ENCODE measurements around the gene PLD5.
A peak's percentile ranks its signal among the peaks of the same experiment; 100 is the strongest.
"Not testable (repeated sequence)": the region's sequence is repeated elsewhere in the genome, so short reads cannot be mapped to it uniquely, and the experiment has no call there.

PLD5 gene

DNA sequence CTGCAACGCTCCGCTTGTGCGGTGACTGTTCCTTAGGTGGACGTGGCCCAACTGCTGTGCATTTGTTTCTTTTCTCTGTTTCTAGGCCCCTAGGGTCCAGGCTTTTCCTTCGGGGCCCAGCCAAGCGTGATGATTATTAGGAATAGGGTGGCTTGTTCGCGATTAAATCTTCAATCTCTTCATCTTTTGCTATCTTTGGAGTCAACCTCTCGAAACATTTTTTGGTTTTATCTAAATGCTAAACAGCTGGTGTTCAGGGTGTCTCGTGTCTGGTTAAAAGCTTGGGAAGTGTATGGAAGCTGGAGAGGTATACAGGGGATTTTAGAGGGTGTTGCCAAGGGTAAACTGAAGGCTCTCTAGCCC is 844 bp upstream of the PLD5 start:
- Mint-ChIP-seq H3K36me3 (ENCODE audit: low read depth) (no peaks in the 10 kb centered on the region), H3K27me3 (peaks cover 64% of the 10 kb centered on the region), H3K9me3 (no peaks in the 10 kb centered on the region), H3K4me3 (peak overlapping the region; percentile 60), H3K27ac (no peak overlapping the region), H3K4me1 (ENCODE audit: low read depth) (peaks cover 9% of the 10 kb centered on the region)

- Mint-ChIP-seq H3K36me3 (ENCODE audit: low read depth) (no peaks in the 10 kb centered on the region), H3K4me1 (ENCODE audit: low read depth) (peaks cover 9% of the 10 kb centered on the region), H3K4me3 (peak overlapping the region; percentile 57), H3K27me3 (peaks cover 65% of the 10 kb centered on the region), H3K9me3 (no peaks in the 10 kb centered on the region), H3K27ac (no peak overlapping the region)
These were observed 552 bp downstream of the PLD5 start for GRCh38 chr1:242523719-242524570.

GRCh38 chr1:242522996-242523718 is 1.3 kb downstream of the PLD5 start:
- peaks cover 63% of the 10 kb centered on the region for H3K27me3 Mint-ChIP-seq
- no peaks in the 10 kb centered on the region for H3K9me3 Mint-ChIP-seq
- peaks cover 9% of the 10 kb centered on the region for H3K4me1 Mint-ChIP-seq (ENCODE audit: low read depth)
- no peaks in the 10 kb centered on the region for H3K36me3 Mint-ChIP-seq (ENCODE audit: low read depth)
- H3K27ac Mint-ChIP-seq = no peak overlapping the region
- H3K4me3 Mint-ChIP-seq = peak overlapping the region; percentile 57

- no peaks in the 10 kb centered on the region for H3K9me3 Mint-ChIP-seq
- no peak overlapping the region for H3K27ac Mint-ChIP-seq
- H3K4me1 Mint-ChIP-seq (ENCODE audit: low read depth) = peaks cover 9% of the 10 kb centered on the region
- no peak overlapping the region for H3K4me3 Mint-ChIP-seq
- no peaks in the 10 kb centered on the region for H3K36me3 Mint-ChIP-seq (ENCODE audit: low read depth)
- peaks cover 56% of the 10 kb centered on the region for H3K27me3 Mint-ChIP-seq
These were observed 2.1 kb downstream of the PLD5 start for GRCh38 chr1:242522304-242522945.

GRCh38 chr1:242515555-242515954 is 8.9 kb downstream of the PLD5 start:
- H3K36me3 Mint-ChIP-seq (ENCODE audit: low read depth) = no peaks in the 10 kb centered on the region
- H3K4me3 Mint-ChIP-seq = no peak overlapping the region
- no peaks in the 10 kb centered on the region for H3K9me3 Mint-ChIP-seq
- no peaks in the 10 kb centered on the region for H3K4me1 Mint-ChIP-seq (ENCODE audit: low read depth)
- no peak overlapping the region for H3K27ac Mint-ChIP-seq
- peaks cover 17% of the 10 kb centered on the region for H3K27me3 Mint-ChIP-seq

DNA sequence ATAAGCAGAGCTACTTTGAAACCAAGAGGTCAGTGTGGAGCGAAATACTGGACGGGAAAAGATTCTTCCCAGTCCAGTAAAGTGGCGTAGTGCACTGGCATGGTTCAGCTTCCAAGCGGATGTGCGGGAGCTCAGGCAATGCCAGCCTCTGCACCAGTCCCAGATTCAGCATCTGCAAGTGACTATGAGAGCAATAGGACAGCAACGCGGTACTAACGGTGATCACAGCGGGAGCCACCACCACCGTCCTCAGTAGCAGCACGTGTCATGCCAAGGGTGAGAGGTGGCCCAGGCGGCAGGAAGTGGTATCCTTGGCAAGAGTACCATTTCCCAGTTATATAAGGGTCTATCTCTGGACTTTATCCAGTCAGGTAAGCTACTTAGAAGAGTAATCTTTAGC is 17.8 kb downstream of the PLD5 start:
- Mint-ChIP-seq H3K27me3 (peaks cover 3% of the 10 kb centered on the region), H3K4me3 (no peak overlapping the region), H3K9me3 (no peaks in the 10 kb centered on the region), H3K36me3 (ENCODE audit: low read depth) (no peaks in the 10 kb centered on the region), H3K4me1 (ENCODE audit: low read depth) (no peaks in the 10 kb centered on the region), H3K27ac (no peak overlapping the region)

- Mint-ChIP-seq H3K4me1 (ENCODE audit: low read depth) (no peaks in the 10 kb centered on the region), H3K9me3 (peaks cover 9% of the 10 kb centered on the region), H3K4me3 (no peak overlapping the region), H3K36me3 (ENCODE audit: low read depth) (no peaks in the 10 kb centered on the region), H3K27me3 (peaks cover 3% of the 10 kb centered on the region), H3K27ac (no peak overlapping the region)
These were observed 35.0 kb downstream of the PLD5 start for GRCh38 chr1:242489545-242489944.

DNA sequence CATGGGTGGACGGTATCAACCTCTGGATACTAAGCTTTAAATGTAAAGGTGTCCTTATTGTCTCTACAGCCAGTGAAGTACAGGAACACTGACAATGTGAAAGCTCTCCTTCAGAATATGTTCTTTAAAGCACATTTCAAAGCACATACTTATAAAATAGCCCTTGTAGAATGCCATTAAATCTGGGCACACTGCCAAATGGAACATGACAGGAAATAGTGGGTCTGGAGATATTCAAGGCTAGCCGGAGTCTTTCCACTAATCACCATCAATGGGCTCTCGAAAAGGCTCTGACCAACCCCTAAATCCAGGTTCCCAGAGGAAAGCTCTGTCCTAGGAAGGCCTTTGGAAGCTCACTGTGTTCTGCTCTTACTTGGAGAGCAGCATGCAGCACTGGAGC is 46.6 kb downstream of the PLD5 start:
- H3K27ac Mint-ChIP-seq = no peak overlapping the region
- H3K4me3 Mint-ChIP-seq = no peak overlapping the region

GRCh38 chr1:242470774-242471173 is 53.7 kb downstream of the PLD5 start:
- peaks cover 13% of the 10 kb centered on the region for H3K27me3 Mint-ChIP-seq
- H3K9me3 Mint-ChIP-seq = no peaks in the 10 kb centered on the region
- H3K27ac Mint-ChIP-seq = no peak overlapping the region
- H3K36me3 Mint-ChIP-seq (ENCODE audit: low read depth) = no peaks in the 10 kb centered on the region
- H3K4me1 Mint-ChIP-seq (ENCODE audit: low read depth) = no peaks in the 10 kb centered on the region
- H3K4me3 Mint-ChIP-seq = no peak overlapping the region

More for the DNA sequence above, 46.6 kb downstream of the PLD5 start:
- H3K27me3 Mint-ChIP-seq = peaks cover 9% of the 10 kb centered on the region
- H3K9me3 Mint-ChIP-seq = no peaks in the 10 kb centered on the region
- H3K36me3 Mint-ChIP-seq (ENCODE audit: low read depth) = no peaks in the 10 kb centered on the region
- H3K4me1 Mint-ChIP-seq (ENCODE audit: low read depth) = no peaks in the 10 kb centered on the region

GRCh38 chr1:242468784-242469183 is 55.7 kb downstream of the PLD5 start:
- H3K27ac Mint-ChIP-seq = no peak overlapping the region
- no peaks in the 10 kb centered on the region for H3K4me1 Mint-ChIP-seq (ENCODE audit: low read depth)
- H3K4me3 Mint-ChIP-seq = no peak overlapping the region
- peaks cover 13% of the 10 kb centered on the region for H3K27me3 Mint-ChIP-seq
- H3K9me3 Mint-ChIP-seq = no peaks in the 10 kb centered on the region
- no peaks in the 10 kb centered on the region for H3K36me3 Mint-ChIP-seq (ENCODE audit: low read depth)

DNA sequence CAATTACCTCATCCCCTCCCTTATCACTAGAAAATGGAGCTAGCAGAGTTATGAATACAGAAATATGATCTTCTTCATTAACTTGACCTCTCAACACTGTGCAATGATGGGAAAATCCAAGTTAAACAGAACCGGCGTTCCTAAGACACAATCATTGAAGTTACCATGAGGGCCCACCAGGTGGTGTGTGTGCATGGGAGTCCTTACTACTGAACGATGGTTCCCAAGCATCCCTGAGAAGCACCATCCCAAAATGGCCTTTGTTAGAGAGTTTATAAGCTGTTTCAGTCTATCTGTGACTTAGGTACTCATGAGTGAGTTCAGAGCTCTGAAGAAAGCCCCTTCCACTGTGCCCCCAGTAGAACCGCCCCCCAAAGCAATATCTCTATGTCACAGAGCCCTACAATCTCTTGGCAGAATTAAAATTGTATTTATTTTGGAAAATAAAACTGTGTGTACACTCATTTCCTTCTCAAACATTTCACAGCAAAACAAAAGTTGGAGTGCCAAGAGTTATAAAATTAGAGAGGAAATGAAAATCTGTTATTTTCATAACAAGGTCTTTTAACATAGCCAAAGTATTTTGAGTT is 56.8 kb downstream of the PLD5 start:
- H3K27me3 Mint-ChIP-seq = peaks cover 13% of the 10 kb centered on the region

GRCh38 chr1:242462867-242463266 is 61.6 kb downstream of the PLD5 start:
- Mint-ChIP-seq H3K27ac (no peak overlapping the region), H3K4me1 (ENCODE audit: low read depth) (no peaks in the 10 kb centered on the region), H3K27me3 (peaks cover 6% of the 10 kb centered on the region), H3K4me3 (no peak overlapping the region), H3K9me3 (no peaks in the 10 kb centered on the region), H3K36me3 (ENCODE audit: low read depth) (no peaks in the 10 kb centered on the region)

More for the DNA sequence above, 56.8 kb downstream of the PLD5 start:
- no peaks in the 10 kb centered on the region for H3K36me3 Mint-ChIP-seq (ENCODE audit: low read depth)
- no peaks in the 10 kb centered on the region for H3K9me3 Mint-ChIP-seq
- no peaks in the 10 kb centered on the region for H3K4me1 Mint-ChIP-seq (ENCODE audit: low read depth)
- no peak overlapping the region for H3K4me3 Mint-ChIP-seq
- H3K27ac Mint-ChIP-seq = no peak overlapping the region

GRCh38 chr1:242459740-242460139 is 64.8 kb downstream of the PLD5 start:
- not testable (repeated sequence) for H3K4me1 Mint-ChIP-seq (ENCODE audit: low read depth); H3K4me3 Mint-ChIP-seq; H3K27ac Mint-ChIP-seq; H3K36me3 Mint-ChIP-seq (ENCODE audit: low read depth); H3K9me3 Mint-ChIP-seq
- peaks cover 10% of the 10 kb centered on the region for H3K27me3 Mint-ChIP-seq

DNA sequence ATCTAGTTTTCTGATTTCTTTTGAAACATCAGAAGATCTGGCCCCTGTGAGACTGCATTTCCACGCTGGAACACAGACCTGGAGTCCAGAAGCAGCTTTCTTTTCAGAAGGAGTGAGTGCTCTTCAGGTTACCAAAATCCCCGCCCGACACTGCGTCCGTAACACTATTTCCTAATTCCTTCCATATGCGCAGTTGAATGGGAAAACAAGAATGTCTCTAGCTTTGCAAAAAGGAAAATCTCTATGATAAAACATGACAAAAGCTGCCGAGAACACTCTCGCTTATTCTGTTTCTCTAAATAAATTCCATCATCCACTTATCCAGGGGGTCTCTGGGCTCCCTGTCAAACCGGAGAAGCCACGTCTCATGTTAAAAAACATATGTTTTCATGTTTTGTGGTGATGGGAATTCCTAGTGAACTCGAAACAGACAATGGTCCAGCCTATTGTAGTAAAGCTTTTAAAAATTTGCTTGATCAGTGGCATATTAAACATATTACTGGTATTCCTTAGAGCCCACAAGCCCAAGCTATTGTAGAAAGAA is 67.7 kb downstream of the PLD5 start:
- no peaks in the 10 kb centered on the region for H3K36me3 Mint-ChIP-seq (ENCODE audit: low read depth)
- H3K4me3 Mint-ChIP-seq = no peak overlapping the region
- no peak overlapping the region for H3K27ac Mint-ChIP-seq
- H3K27me3 Mint-ChIP-seq = peaks cover 25% of the 10 kb centered on the region
- H3K4me1 Mint-ChIP-seq (ENCODE audit: low read depth) = no peaks in the 10 kb centered on the region
- H3K9me3 Mint-ChIP-seq = no peaks in the 10 kb centered on the region

DNA sequence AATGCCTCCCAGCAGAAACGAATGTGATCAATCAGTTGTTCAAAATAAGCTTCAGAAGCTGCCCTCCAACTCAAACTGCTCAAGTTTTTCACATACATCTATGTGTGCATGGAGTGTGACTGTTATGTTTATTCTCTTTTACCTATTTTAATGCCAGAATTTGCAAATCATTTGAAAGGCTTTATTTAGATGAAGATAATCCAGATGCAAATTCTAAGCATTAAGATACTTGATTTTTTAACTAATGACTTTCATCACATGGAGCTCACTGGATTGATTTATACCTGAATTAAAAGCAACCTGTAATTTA is 69.5 kb downstream of the PLD5 start:
- Mint-ChIP-seq H3K9me3 (no peaks in the 10 kb centered on the region), H3K36me3 (ENCODE audit: low read depth) (no peaks in the 10 kb centered on the region), H3K4me3 (no peak overlapping the region), H3K27me3 (peaks cover 30% of the 10 kb centered on the region), H3K4me1 (ENCODE audit: low read depth) (no peaks in the 10 kb centered on the region), H3K27ac (no peak overlapping the region)
